HG03196 (cell line): ENCODE measurements around the gene TMED8.
A peak's percentile ranks its signal among the peaks of the same experiment; 100 is the strongest.
"Not testable (repeated sequence)": the region's sequence is repeated elsewhere in the genome, so short reads cannot be mapped to it uniquely, and the experiment has no call there.

Experiments
- ATAC-seq: cut with Tn5 transposase; IDR thresholded peaks from one replicate; pipeline ENCODE4 v1.9.1; 2021; ENCODE audit not compliant: unreplicated experiment

TMED8 gene

DNA sequence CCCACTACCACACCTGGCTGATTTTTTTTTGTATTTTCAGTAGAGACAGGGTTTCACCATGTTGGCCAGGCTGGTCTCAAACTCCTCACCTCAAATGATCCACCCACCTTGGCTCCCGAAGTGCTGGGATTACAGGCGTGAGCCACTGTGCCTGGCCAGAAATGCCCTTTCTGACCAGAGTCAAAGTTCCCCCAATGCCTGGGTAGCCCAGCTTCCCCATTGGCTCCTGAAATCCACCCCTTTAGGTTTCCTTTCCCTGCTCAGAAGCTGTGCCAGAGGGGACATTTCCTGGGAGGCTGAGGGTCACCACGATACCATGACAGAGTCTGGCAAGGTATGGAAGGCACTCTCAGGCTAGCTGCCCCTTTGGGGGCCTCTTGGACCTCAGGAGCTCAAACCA lies 52.6 kb downstream of the TMED8 start:
- no peak for ATAC-seq

DNA sequence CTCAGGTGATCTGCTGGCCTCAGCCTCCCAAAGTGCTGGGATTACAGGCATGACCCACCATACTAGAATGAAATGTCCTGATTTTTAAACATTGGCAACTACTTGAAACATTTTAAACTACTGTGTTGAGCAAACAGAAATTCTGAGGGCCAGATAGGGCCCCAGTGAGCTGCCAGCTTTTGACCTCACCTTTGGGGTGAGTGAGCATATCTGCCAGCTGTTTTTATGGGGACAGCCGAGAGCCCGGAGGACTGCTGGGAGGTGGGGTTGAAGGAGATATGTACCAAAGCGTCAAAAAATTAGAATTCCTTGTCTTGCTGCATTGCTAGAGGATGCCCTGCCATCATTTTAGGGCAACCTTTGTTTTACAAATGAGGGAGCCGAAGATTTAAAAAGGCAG lies 53.3 kb downstream of the TMED8 start:
- ATAC-seq: no peak

DNA sequence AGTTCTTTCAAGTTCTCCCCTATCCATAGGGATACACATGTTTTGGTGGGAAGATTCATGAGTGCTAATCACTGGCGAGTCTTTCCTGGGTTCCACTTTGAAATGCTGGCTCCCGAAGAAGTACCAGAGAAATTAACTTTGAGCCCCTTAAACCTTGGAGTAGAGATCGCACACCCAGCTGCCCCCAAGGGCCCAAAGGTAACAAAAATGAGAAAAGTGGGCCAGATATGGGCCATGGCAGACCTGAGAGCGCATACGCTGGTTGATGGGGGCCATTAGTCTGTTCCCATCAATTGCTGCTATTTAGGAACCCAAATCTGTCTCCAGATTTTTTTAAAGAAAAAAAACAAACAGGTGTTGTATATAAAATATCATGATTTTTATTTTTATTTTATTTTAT lies 53.9 kb downstream of the TMED8 start:
- no peak for ATAC-seq

DNA sequence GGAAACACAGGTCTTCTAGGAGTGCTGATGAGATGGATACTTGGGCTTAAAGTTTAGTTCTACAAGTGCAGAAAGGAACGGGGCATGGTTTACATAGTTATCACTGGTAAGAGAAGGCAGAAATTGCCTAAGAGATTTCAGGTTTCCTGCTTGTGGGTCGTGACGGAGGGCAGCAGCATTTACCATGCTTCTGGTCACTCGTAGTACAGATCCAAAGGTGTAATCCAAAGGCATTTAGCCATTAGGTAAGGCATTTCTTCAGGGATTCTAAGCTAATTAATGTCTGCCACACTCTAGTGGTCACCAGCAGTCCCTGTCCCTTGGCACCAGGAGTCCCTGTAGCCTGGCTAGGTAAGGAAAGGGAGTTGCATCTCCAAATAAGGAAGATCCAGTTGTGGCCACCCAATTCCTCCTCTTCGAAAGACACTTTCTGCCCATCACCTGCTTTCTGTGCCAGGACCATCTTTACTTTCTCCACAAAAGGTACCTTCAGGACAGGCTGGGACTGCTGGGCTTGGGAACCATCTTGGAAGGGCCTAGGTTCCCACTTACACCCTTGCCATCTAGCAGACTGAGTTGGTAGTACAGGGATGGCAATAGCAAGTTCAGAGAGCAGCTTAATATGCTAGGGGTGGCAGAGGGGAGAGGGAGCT lies 54.5 kb downstream of the TMED8 start:
- no peak for ATAC-seq

DNA sequence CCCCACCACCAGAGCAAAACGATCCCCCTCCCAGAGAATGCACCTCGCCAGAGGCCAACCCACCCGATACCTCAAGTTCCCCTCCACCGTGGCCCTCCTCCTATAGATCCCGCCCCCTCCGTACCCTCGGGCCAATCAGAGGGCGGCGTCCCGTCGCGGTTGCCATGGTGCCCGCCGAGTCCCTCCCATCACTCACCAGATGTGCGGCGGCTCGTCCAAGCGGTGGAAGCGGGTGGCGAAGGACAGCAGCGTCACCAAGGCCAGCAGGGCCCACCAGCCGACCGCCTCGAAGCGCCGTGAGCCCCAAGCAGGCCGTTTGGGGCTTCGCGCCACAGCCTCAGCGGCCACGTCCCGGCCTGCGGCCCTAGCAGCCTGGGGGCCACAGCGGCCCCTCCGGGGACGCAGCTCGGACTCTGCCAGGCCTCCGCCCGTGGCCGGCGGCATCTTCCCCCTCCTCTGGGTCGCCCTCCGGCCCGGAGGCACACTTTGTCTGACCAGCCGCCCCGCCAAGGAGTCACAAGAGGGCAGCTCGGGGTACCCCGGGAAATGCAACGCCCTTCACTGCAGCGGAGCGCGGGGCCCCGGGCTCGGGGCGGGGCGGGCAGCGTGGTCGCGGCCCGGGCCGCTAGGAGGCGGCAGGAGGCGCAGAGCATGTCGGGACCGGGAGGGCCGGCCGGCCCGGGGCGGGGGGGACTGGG lies 56.5 kb downstream of the TMED8 start, which contains the start of gene POMT2:
Gene POMT2, minus strand, starts transcription at position 646 of the 698 bp plus-strand sequence. Its CDS starts 202 bp downstream, at position 444.
- peak; percentile 63 for ATAC-seq

- no peak for ATAC-seq
Measured at GRCh38 chr14:77319422-77319821, 57.5 kb downstream of the TMED8 start.

DNA sequence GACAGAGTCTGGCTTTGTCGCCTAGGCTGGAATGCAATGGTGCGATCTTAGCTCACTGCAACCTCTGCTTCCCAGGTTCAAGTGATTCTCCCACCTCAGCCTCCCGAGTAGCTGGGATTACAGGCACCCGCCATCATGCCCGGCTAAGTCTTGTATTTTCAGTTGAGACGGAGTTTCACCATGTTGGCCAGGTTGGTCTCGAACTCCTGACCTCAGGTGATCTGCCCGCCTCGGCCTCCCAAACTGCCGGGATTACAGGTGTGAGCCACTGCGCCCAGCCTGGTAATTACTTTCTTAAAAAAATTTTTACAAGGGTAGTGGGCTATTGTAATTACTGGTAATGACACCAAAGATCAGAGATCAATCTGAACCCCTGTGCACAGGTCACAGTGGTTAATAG lies 58.1 kb downstream of the TMED8 start:
- ATAC-seq: not testable (repeated sequence)

DNA sequence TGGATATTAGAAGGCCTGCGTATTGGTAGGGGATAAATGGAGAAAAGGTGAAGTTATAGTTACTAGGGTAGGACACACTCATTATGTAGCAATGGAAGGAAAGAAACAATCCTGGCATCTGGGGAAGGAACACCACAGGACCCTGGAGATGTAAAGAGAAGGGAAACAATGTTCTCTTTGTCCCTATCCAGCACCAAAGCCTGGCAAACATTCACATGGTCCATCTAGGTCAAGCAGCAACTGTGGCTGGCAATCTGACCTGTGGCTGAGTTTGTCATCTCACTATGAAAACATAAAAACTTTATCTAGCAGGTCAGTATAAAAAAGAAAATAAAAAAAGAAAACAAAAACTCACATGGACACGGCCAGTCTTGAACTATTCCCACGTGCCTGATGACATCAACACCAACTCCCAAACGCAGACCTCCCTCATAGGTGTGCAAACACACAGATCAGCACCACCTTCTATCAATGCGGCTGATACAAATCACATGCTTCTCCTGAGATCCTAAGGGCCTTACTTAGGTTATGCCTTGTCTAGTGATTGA lies 58.8 kb downstream of the TMED8 start:
- ATAC-seq: no peak

DNA sequence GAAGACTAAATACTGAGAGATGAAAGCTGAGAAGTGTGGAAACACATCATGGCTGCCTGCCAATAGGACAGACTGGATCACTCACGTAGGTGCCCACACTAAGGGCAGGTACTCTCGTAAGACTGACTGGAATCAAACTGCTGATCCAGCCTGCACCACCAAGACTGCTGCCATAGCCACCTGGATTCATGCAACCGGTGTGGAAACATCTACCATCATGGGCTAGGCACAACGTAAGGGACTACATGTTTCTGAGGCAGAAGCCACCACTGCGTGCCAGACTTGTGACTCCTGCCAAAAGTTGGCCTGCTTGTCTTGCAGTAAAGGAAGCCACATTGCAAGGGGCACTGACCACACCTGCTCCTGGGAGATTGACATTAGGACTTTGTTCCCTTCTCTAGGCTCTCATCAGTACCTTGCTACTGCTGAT lies 60.0 kb downstream of the TMED8 start:
- no peak for ATAC-seq

- no peak for ATAC-seq
Measured at GRCh38 chr14:77316195-77316505, 60.7 kb downstream of the TMED8 start.

DNA sequence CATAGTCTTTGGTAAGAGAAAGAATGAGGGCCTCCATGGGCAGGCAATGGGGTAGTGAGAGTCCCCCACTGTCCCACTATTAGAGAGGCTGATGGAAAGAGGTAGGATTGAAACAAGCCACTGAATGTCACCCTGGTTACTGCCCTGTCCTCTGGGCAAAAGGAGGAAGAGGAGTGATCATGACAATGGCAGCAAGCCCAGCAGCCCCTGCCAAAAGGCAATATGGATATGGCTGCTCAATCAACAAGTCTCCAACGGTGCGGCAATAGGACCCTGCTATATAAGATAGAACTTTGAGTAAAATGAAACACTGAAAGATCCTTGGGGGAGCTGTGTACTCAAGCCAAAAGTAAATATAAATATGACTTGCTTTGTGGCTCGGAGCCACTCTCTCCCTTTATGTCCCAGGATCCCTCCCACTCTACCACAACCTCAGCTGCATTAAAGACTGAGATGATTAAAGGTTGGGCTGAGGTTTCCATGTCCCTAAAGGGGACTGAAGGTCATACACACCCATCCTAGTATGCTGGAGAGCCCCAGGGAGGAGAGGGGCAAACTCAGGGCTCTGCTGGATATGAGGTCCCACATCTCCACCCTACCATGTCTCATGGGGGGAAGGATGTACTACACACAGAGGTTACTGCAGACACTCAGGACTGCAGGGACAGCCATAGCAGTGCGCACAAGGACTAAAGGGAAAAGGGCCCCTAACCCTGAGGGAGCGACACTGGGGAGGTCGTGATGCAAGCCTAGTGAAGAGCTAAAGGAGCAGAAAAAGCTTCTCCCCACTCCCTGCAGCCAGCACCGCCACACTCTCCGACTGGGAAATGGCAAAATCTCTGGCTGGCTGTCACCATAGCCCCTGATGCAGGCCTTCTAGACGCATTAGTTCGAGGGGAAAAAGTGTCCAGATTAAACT lies 62.1 kb downstream of the TMED8 start:
- ATAC-seq: no peak

GRCh38 chr14:77314043-77314442 lies 62.9 kb downstream of the TMED8 start:
- ATAC-seq: no peak

- ATAC-seq: no peak
Measured at GRCh38 chr14:77313371-77313770, 63.5 kb downstream of the TMED8 start.

GRCh38 chr14:77311217-77311616 lies 65.7 kb downstream of the TMED8 start:
- no peak for ATAC-seq

GRCh38 chr14:77310026-77310425 lies 66.9 kb downstream of the TMED8 start:
- ATAC-seq: no peak

DNA sequence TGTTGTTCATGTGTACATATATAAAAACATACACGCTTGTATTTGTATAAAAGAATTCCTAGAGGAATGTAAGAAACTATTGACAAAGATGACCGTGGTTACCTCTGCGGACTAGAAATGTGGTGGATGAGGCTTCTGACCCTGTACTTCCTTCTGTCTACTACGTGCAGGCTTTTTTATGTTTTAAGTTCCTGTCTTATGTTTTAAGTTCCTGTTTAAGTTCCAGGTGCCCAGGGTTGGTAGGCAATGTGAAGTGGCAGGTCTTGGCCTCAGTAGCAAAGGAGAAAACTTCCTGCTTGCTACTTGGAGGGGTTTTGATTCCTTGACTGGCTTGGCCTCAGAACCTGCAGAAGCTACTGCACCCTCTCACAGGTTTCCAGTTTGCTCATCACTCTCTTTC lies 67.8 kb downstream of the TMED8 start:
- no peak for ATAC-seq

DNA sequence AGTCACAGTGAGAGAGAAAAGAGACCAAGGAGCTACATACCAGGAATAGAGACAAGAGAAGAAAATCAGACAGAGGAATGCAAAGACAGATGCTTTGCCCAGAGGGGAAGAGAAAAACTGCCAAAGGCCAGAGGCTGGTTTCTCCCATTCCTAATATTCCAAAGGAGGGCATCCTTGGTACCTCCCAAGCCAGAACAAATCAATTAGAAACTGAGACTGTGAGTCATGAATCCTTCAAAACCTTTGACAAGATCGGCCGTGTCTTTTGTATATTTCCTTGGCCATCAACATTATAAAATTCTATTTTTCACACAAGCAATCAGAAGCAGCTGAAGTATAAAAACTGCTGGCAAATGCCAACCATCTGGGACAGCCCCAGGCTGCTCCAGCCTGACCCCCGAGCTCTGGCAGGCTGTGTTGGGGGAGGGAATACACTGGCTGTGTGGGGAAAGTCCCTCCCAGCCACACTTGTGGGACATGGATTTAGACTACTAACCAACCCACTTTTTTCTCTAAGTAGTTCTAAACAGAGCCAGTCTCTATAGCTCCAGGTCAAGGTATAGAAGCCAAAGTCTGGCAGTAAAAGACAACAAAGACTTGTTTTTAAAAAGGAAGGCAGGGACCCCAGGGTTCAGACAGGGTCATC lies 69.9 kb downstream of the TMED8 start:
- ATAC-seq: no peak

DNA sequence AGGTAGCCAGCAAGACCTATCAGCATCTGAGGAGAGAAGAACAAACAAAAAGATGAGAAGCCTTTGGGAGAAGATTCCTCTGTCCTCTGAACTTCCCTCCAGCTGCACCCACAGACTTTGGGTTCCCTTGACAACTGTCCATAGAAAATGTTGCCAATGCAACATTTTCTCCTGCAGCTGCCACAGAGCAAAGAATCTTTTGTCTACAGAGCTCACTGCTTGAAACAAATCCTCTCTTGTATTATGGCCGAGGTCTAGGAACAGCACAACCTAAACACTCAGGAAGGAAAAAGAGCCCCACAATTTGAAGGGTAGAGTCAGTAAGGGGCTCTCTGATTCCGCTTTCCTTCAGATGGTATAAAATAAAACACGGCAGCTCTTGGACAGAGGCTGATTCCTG lies 70.5 kb downstream of the TMED8 start:
- no peak for ATAC-seq

DNA sequence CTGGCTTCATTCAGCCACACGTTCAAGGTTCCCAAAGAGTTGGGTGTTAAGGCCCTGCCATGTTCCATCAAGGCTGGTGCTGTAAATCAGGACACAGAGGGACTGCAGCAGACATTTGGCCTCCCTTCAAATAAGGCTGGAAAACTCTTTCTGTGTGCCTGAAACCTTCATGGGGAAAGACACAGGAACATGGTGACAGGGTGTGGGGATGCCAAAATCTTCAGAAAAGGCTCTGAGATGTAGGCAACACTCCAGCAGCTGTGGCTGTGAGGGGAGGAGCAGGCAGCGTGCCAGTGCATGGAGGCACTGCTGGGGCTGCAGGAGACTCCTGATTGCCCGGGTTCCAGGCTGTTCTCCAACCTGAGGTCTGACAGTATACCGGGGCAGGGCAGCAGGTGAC lies 71.2 kb downstream of the TMED8 start:
- no peak for ATAC-seq

DNA sequence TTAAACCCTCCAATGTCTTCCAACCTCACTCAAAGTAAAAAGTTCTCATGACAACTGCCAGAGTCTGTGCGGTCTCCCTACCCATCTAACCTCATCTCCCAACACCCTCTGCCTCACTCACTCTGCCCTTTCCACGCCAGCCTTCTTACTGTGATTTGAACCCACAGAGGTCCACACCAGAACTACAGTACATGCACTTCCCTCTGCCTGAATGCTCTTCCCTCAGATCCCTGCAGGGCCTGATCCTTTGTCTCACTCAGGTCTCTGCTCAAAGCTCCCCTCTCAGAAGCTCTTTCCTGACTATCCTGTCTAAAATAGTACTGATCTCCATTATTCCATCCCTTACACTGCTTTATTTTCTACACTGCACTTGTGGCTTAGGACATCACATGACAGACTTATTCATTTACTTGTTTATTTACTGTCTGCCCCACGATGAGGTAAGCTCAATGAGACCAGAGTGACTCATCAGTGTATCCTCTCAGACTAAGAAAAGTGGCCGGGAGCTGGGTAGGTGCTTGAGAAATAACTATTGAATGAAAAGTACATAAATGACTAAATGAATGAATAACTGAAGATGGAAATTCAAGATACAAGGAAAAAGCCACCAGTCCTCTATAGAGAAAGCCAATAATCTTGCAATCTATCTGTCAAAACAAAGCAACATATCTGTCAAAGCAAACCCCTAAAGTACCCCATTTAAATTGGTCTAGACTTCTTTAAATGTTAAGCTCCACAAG lies 73.3 kb downstream of the TMED8 start:
- ATAC-seq: peak; percentile 69
